GM04504 (cell line): Measurements from ENCODE around the gene SLC13A3.

Experiments used
- DNase-seq: peaks from one replicate; pipeline ENCODE4 v3.0.0-alpha.2; 2012; ENCODE audit warnings: low read depth

SLC13A3 gene

DNA sequence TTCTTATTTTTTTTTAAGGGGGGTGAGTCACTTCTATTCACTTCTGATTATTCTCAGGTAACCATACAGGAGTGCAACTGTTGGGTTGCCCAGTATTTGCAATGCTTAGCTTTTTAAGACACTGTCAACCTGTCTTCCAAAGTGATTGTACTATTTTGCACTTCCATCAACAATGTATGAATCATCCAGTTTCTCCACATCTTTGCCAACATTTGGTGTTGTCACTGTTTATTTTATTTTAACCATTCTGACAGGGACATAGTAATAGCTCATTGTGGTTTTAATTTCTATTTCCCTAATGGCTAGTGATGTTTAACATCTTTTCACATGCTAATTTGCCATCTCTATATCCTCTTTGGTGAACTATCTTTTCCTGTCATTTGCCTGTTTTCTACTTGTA lies 1.4 kb upstream of the SLC13A3 start:
- no peak for DNase-seq

DNA sequence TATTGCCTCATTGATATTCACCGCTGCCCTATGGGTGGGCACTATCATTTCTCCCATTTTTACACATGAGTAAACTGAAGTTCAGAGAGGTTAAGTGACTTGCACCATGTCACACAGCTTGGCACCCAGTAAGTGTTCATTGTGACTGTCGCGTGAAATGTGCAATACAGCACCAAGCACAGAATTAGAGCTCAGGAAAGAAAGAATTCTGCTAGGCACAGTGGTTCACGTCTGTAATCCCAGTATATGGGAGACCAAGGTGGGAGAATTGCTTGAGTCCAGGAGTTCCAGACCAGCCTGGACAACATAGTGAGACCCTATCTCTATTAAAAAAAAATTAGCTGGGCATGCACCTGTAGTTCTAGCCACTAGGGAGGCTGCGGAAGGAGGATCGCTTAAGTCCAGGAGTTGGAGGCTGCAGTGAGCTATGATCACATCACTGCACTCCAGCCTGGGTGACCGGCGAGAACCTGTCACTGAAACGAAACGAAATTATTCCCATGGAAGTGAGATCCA lies 626 bp downstream of the SLC13A3 start:
- DNase-seq = no peak

GRCh38 chr20:46649965-46650542 lies 1.2 kb downstream of the SLC13A3 start:
- DNase-seq = no peak

- DNase-seq = no peak
These were observed 1.7 kb downstream of the SLC13A3 start for GRCh38 chr20:46649650-46649949.

- DNase-seq = no peak
These were observed 2.2 kb downstream of the SLC13A3 start for GRCh38 chr20:46648903-46649649.

- DNase-seq = no peak
These were observed 3.8 kb downstream of the SLC13A3 start for GRCh38 chr20:46647469-46647868.

DNA sequence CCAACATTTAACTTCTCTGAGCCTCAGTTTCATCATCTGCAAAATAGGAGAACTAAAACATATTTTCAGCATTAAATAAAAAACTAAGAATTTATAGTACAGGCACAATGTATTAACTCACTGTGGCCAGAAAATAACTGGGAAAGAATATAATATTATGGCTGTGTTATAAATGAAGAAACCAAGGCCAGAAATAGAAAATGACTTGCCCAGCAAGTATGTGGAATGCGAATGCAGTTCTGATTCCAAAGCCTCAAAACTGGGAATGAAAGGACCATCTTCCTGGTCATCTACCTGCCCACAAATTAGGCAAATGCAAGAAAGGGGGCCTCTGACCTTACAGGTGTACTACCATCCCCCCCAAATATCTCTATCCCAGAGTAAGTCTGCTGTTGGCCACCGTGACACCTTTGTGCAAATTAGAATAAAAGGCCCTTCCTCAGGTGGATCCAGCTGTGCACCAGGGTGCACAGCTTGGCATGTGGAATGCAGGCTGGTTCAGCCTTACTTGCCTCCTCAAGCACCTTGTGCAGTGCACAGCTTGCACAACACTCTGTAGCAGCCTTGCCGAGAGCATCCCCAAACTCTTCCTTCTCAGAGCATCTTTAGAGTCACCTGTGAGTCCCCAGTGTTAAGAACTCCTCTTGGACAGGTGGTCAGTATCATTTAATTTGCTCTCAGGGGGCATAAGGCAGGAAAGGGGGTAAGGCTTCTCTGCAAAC lies 4.4 kb downstream of the SLC13A3 start:
- DNase-seq = no peak

- no peak for DNase-seq
These were observed 5.1 kb downstream of the SLC13A3 start for GRCh38 chr20:46646122-46646521.

DNA sequence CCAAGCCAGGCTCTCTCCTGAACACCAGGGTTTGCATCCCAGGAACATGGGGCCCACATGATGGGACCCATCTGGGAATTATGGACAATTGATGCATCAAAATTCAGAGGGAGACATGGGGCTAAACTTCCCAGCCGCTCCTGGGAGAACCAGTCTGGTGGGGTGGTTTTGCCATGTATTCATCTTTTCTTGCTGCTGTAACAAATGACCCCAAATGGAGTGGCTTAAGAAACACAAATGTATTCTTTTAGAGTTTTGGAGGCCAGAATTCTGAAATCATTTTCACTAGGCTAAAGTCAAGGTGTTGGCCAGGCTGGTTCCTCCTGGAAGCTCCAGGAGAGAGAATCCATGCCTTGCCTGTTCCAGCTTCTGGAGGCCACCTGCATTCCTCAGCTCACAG lies 6.5 kb downstream of the SLC13A3 start:
- no peak for DNase-seq

DNA sequence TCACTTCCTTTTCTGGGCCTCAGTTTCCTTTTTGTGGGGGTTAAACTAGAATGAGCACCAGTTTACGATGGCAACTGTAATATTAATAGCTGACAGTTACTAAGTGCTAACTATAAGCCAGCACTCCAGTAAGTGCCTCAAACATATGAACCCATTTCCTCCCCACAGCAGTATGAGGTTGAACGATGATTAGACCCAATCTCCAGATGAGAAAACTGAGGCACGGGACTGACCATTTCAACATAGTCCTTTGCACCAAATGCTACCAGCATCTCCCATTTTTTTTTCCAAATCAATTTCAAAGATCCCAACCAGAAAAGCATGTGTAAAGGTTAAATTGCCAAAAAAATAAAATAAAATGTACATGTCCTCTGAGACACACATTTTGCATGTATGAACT lies 7.1 kb downstream of the SLC13A3 start:
- no peak for DNase-seq

- DNase-seq = no peak
These were observed 8.3 kb downstream of the SLC13A3 start for GRCh38 chr20:46642969-46643343.

DNA sequence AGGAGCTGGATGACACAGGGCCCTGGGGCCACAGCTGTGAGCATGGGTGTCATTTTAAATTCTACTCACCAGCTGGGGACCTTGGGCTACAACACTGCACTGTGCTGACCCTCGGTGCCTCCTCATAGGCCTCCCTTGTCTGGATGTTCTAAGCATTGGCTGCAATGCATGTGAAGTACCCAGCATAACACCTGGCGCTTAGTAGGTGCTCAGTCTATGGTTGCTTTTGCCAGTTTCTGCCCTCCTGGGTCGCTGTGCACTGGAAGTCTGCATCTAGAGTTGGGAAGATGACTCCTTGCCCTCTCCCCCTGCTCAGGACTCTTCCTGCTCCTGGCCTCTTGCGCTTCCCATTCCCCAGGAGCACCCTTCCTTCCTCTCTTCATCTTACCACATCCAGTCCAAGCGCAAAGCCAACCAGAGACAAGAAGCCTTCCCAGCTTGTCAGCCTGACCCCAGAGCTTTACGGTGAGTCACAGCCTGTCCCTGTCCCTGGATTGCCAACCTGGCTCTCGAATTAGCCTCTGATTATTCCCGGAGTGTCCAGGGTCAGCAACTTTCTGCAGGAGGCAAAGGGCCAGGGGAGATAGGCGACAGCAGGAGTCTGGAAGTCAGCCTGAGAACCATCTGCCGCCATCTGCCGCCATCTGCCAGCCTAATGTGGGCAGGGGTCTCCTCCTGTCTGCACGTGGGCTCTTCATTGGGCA lies 8.8 kb downstream of the SLC13A3 start:
- no peak for DNase-seq

DNA sequence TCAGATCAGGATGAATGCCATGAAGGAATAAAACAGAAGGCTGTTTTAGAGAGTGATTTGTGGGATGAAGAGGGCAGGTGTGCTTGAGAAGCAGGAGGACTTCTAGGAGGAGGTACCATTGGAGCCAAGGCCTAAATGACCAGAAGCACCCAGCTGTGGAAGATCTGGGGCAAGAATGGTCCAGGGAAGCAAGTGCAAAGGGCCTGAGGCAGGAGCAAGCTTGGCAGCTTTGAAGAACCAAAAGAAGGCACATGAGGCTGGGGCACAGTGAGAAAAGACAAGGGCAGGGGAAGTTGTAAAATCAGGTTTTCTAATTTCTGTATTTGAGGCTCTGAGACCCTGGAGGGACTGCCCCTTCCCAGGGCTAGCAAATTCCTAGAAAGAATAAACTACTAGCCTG lies 9.8 kb downstream of the SLC13A3 start:
- DNase-seq = no peak

GRCh38 chr20:46640536-46641311 lies 10.5 kb downstream of the SLC13A3 start:
- no peak for DNase-seq

DNA sequence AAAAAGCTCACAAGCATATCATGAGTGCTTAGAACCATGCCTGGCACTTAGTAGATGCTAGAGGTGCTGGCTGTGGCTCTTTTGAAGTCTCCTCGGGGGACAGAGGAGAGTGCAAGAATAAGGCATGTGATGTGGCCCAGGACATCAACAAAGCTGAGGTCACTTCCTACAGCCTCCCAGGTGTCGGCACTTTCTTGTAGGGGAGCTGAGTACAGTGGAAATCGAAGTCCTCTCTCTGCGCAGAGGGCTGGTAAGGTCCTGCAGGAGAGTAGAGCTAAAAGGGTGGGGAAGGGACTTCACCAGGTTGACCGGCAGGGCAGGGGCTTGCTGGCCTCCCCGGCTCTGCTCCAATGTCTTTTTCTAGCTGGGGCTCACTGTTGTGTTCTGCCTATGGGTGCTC lies 11.2 kb downstream of the SLC13A3 start:
- no peak for DNase-seq

DNA sequence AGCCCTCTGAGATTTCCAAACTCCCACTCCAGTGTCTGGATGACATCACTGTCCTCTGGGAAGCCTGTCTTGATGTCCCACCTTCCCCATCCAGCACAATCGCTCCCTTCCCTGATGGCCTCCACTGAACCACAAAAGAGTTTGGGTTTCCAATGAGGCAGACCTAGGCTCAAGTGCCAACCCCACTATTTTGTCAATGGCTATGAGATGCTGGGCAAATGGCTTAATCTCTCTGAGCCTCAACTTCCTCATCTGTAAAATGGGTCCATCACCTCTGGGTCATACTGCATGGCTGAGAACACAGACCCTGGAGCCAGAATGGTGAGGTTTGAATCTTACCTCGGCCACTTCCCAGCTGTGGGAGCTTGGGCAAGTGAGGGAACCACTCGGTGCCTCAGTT lies 11.7 kb downstream of the SLC13A3 start:
- no peak for DNase-seq

- DNase-seq = no peak
These were observed 12.4 kb downstream of the SLC13A3 start for GRCh38 chr20:46638898-46639274.

- DNase-seq = no peak
These were observed 12.9 kb downstream of the SLC13A3 start for GRCh38 chr20:46638134-46638897.

DNA sequence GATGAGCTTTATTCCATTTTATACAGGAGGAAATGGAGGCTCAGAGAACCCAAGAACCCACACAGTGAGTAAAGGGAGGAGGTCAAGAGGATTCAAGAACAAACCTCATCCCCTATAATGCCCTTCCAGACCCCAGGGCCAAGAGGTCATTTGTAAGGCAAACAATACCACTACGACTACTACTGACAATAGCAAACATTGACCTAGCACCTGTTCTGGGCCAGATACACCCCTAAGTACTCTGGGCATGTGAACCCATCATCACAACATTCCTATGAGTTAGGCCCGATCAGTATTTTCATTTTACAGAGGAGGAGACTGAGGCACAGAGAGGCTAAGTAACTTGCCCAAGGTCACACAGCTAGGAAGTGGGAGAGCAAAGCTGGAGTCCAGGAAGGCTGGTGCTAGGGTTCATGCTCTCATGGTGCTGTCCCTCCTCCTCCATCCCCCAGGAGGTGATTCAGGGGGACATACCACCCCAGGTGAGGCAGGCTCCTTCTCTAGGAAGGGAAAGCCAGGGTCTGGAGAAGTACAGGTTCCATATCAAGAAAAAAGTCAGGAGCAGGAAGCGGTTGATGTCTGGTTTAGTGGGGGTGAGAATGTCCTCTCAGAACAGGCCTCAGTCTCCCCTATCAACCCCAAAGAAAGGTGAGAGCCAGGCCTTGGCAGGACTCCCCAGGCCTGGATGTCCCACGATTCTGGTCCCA lies 13.7 kb downstream of the SLC13A3 start:
- no peak for DNase-seq

DNA sequence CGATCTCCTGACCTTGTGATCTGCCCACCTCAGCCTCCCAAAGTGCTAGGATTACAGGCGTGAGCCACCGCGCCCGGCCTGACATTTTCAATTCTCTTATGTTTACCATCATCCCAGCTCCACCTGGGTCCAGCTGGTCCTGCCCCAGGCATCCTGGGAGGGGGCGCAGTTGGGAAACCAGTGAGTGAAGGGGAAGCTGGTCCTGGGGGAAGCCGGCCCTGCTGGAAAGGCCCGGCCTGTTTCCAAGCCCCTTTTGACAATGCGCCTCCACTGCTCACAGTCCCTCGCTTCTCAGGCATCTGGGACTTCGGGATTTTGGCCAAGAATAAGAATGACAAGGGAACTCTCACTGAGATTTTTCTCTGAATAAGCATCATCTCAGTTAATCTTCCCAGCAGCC lies 14.2 kb downstream of the SLC13A3 start:
- no peak for DNase-seq

DNA sequence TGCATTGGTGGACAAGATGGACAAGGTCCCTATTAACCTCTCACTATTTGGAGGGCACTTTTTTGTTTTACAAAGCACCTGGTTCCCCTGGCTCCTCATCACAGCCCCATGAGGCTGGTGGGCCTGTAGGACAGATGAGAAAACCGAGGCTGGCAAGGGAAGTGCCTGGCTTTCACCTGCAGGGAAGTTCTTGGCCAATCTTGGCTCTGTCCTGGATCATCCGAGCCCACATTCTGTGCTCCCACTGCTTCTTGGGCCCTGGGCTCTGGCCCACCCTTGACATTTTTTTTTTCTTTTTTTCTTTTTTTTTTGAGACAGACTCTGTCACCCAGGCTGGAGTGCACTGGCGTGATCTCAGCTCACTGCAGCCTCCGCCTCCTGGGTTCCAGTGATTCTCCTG lies 14.7 kb downstream of the SLC13A3 start:
- DNase-seq = no peak
